Stomach (tissue), 4 donors: ENCODE measurements around the gene IL4R.

Experiments
- CTCF ChIP-seq, 7 experiments: fragments of 450-650 bp in 4 of 7; fragments of 200-600 bp in 3 of 7; sonication (generic) in 3 of 7; IDR thresholded peaks; one replicate each; pipeline ENCODE4 v1.5.1; 2016 to 2019; ENCODE audit warnings: antibody characterized with exemption in 7 of 7, control low read depth in 2 of 7, mild to moderate bottlenecking in 1 of 7
- EP300 ChIP-seq: sonication (generic); formaldehyde crosslinking; IDR thresholded peaks from one replicate; pipeline ENCODE4 v1.6.1; 2017; ENCODE audit warnings: antibody characterized with exemption
- POLR2A ChIP-seq, 4 donors: fragments of 450-650 bp; IDR thresholded peaks; one replicate each; pipeline ENCODE4 v1.6.1; 2016; ENCODE audit warnings: antibody characterized with exemption in 4 of 4, control low read depth in 2 of 4, mild to moderate bottlenecking in 1 of 4, moderate library complexity in 1 of 4
- POLR2AphosphoS5 ChIP-seq, 3 donors: sonication (generic); formaldehyde crosslinking; IDR thresholded peaks; one replicate each; pipeline ENCODE4 v1.6.1; 2016; ENCODE audit warnings: antibody characterized with exemption in 3 of 3

GRCh38 chr16:27399969-27400368 is 86.2 kb downstream of the IL4R start:
- TF ChIP-seq CTCF (IDR thresholded peaks at IDR 0.05) (no peak), POLR2A (IDR thresholded peaks at IDR 0.05) (no peak), POLR2AphosphoS5 (IDR thresholded peaks at IDR 0.05) (no peak), EP300 (no peak)
